ENCODE measurements around the gene PHETA2. TPM values are rescaled to one million over a fixed set of nuclear protein-coding genes. Genes with fewer than 3 reads are reported as not detected.
"Not testable (repeated sequence)": the region's sequence is repeated elsewhere in the genome, so short reads cannot be mapped to it uniquely, and the experiment has no call there.

Gene PHETA2
- total RNA-seq, 1 donor from 2014 or later: 17.3 TPM

GRCh38 chr22:42068291-42068690 lies 5.8 kb upstream of the PHETA2 start:
- DNase-seq (ENCODE audit: extremely low read depth, low read depth, low spot score): no peak

GRCh38 chr22:42069801-42070516 lies 4.1 kb upstream of the PHETA2 start:
- no peak for DNase-seq (ENCODE audit: extremely low read depth, low read depth, low spot score)

- peak; percentile 68 for DNase-seq (ENCODE audit: extremely low read depth, low read depth, low spot score)
These were observed 3.3 kb upstream of the PHETA2 start, which contains the start of gene NAGA for GRCh38 chr22:42070517-42071422. Gene NAGA, minus strand, starts transcription at chr22:42070812. Its CDS starts 515 bp downstream, at chr22:42070297.

- DNase-seq (ENCODE audit: extremely low read depth, low read depth, low spot score): not testable (repeated sequence)
These were observed 2.5 kb upstream of the PHETA2 start for GRCh38 chr22:42071508-42071907.

GRCh38 chr22:42072606-42073330 lies 1.3 kb upstream of the PHETA2 start:
- DNase-seq (ENCODE audit: extremely low read depth, low read depth, low spot score): no peak

- DNase-seq (ENCODE audit: extremely low read depth, low read depth, low spot score): no peak
These were observed 417 bp upstream of the PHETA2 start for GRCh38 chr22:42073621-42074041.

- DNase-seq (ENCODE audit: extremely low read depth, low read depth, low spot score): no peak
These were observed 1.0 kb downstream of the PHETA2 start for GRCh38 chr22:42074846-42075676.

- no peak for DNase-seq (ENCODE audit: extremely low read depth, low read depth, low spot score)
These were observed 2.9 kb downstream of the PHETA2 start for GRCh38 chr22:42076764-42077485.

GRCh38 chr22:42077486-42078125 lies 3.6 kb downstream of the PHETA2 start:
- no peak for DNase-seq (ENCODE audit: extremely low read depth, low read depth, low spot score)

- DNase-seq (ENCODE audit: extremely low read depth, low read depth, low spot score): no peak
These were observed 4.6 kb downstream of the PHETA2 start for GRCh38 chr22:42078469-42079318.

- peak; percentile 89 for DNase-seq (ENCODE audit: extremely low read depth, low read depth, low spot score)
These were observed 5.5 kb downstream of the PHETA2 start, which contains the start of gene SMDT1 for GRCh38 chr22:42079319-42080251. Gene SMDT1, plus strand, starts transcription at chr22:42079700. Its CDS starts 69 bp downstream, at chr22:42079769.

GRCh38 chr22:42080287-42080686 lies 6.2 kb downstream of the PHETA2 start:
- no peak for DNase-seq (ENCODE audit: extremely low read depth, low read depth, low spot score)

- no peak for DNase-seq (ENCODE audit: extremely low read depth, low read depth, low spot score)
These were observed 9.1 kb downstream of the PHETA2 start for GRCh38 chr22:42083119-42083518.

GRCh38 chr22:42084874-42085273 lies 10.8 kb downstream of the PHETA2 start:
- no peak for DNase-seq (ENCODE audit: extremely low read depth, low read depth, low spot score)

GRCh38 chr22:42086051-42086450 lies 12.0 kb downstream of the PHETA2 start:
- DNase-seq (ENCODE audit: extremely low read depth, low read depth, low spot score): no peak

- DNase-seq (ENCODE audit: extremely low read depth, low read depth, low spot score): peak; percentile 91
These were observed 16.8 kb downstream of the PHETA2 start, which contains the start of gene NDUFA6 for GRCh38 chr22:42090596-42091454. Gene NDUFA6, minus strand, starts transcription at chr22:42090772. Its CDS starts 28 bp downstream, at chr22:42090744.

Data from glomerular endothelial cell (primary cell).